ENCODE measurements around the gene TWIST1.

Gene TWIST1

GRCh38 chr7:19095353-19095860 is 22.0 kb downstream of the TWIST1 start:
- TF ChIP-seq, protein P1, sequence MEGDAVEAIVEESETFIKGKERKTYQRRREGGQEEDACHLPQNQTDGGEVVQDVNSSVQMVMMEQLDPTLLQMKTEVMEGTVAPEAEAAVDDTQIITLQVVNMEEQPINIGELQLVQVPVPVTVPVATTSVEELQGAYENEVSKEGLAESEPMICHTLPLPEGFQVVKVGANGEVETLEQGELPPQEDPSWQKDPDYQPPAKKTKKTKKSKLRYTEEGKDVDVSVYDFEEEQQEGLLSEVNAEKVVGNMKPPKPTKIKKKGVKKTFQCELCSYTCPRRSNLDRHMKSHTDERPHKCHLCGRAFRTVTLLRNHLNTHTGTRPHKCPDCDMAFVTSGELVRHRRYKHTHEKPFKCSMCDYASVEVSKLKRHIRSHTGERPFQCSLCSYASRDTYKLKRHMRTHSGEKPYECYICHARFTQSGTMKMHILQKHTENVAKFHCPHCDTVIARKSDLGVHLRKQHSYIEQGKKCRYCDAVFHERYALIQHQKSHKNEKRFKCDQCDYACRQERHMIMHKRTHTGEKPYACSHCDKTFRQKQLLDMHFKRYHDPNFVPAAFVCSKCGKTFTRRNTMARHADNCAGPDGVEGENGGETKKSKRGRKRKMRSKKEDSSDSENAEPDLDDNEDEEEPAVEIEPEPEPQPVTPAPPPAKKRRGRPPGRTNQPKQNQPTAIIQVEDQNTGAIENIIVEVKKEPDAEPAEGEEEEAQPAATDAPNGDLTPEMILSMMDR (IDR thresholded peaks at IDR 0.05; ENCODE audit: insufficient read depth, low read length, poor library complexity, severe bottlenecking) = no peak
- Histone ChIP-seq H3K79me2 (ENCODE audit: insufficient read depth, low read length) (no peaks in the 10 kb centered on the region), H3F3A (ENCODE audit: insufficient read depth) (no peaks in the 10 kb centered on the region), H3K36me3 (ENCODE audit: low read length) (no peaks in the 10 kb centered on the region), H4K20me1 (ENCODE audit: low read depth, low read length) (no peaks in the 10 kb centered on the region), H3K4me2 (ENCODE audit: low read depth, low read length, poor library complexity, severe bottlenecking) (no peak overlapping the region), H3K27me3 (ENCODE audit: low read length) (no peaks in the 10 kb centered on the region), H3K9me2 (replicated peaks; ENCODE audit: insufficient read depth, low read length) (no peaks in the 10 kb centered on the region), H3K9me3 (ENCODE audit: insufficient read depth, low read length) (no peaks in the 10 kb centered on the region), H3K27ac (ENCODE audit: low read depth, low read length) (no peak overlapping the region), H3K9ac (ENCODE audit: low read length) (no peak overlapping the region), H3K4me3 (ENCODE audit: insufficient read depth, low read length, poor library complexity, severe bottlenecking) (no peak overlapping the region), H2AFZ (ENCODE audit: low read depth, low read length, severe bottlenecking) (no peak overlapping the region)

DNA sequence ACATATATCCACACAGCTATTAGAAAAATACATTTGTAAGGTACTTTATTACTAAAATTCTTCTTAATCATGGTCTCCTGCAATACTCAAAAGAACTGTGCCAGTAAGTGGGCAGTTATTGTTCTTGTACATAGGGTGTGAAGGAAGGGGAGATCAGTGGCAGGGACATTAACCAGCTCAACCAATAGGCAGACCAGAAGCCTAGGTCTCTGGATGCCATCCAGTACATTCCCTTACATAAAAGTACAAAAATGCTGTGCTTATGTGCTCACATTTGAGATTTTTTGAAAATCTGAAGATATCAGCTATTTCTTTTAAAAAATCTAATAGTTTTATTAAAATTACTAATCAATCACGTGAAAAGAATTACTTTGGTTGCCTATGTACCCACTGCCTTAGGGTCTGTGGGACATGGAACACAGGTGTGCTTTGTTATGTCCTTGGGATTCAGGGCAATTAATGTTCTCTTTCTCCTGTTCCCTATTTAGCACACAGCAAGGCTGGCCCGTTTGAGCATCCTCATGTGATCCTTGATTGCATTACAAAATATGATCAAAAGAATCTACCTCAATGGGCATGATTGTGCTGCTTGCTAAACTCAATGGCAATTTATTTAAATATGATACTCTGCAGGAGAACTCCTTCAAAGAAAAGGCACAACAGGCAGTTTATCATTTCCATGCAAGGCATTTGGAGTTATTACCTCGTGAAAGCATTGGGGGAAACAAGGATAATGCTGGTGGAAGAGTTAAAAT is 22.7 kb downstream of the TWIST1 start:
- Histone ChIP-seq H3K9ac (ENCODE audit: low read length) (no peak overlapping the region), H3K4me3 (ENCODE audit: insufficient read depth, low read length, poor library complexity, severe bottlenecking) (no peak overlapping the region), H3K27me3 (ENCODE audit: low read length) (no peaks in the 10 kb centered on the region), H4K20me1 (ENCODE audit: low read depth, low read length) (no peaks in the 10 kb centered on the region), H3K79me2 (ENCODE audit: insufficient read depth, low read length) (no peaks in the 10 kb centered on the region), H3F3A (ENCODE audit: insufficient read depth) (no peaks in the 10 kb centered on the region), H3K36me3 (ENCODE audit: low read length) (no peaks in the 10 kb centered on the region), H3K27ac (ENCODE audit: low read depth, low read length) (no peak overlapping the region), H3K9me2 (replicated peaks; ENCODE audit: insufficient read depth, low read length) (no peaks in the 10 kb centered on the region), H3K4me2 (ENCODE audit: low read depth, low read length, poor library complexity, severe bottlenecking) (no peak overlapping the region), H2AFZ (ENCODE audit: low read depth, low read length, severe bottlenecking) (no peak overlapping the region), H3K9me3 (ENCODE audit: insufficient read depth, low read length) (no peaks in the 10 kb centered on the region)
- TF ChIP-seq, protein P1 (IDR thresholded peaks at IDR 0.05; ENCODE audit: insufficient read depth, low read length, poor library complexity, severe bottlenecking) = no peak
- TF ChIP-seq EZH2phosphoT487 (conservative IDR thresholded peaks at IDR 0.05; ENCODE audit: low read length) = no peak

- Histone ChIP-seq H3K4me2 (ENCODE audit: low read depth, low read length, poor library complexity, severe bottlenecking) (no peak overlapping the region), H3K9me3 (ENCODE audit: insufficient read depth, low read length) (no peaks in the 10 kb centered on the region), H4K20me1 (ENCODE audit: low read depth, low read length) (no peaks in the 10 kb centered on the region), H3K36me3 (ENCODE audit: low read length) (no peaks in the 10 kb centered on the region), H3F3A (ENCODE audit: insufficient read depth) (no peaks in the 10 kb centered on the region), H2AFZ (ENCODE audit: low read depth, low read length, severe bottlenecking) (no peak overlapping the region), H3K9me2 (replicated peaks; ENCODE audit: insufficient read depth, low read length) (no peaks in the 10 kb centered on the region), H3K79me2 (ENCODE audit: insufficient read depth, low read length) (no peaks in the 10 kb centered on the region), H3K27ac (ENCODE audit: low read depth, low read length) (no peak overlapping the region), H3K9ac (ENCODE audit: low read length) (no peak overlapping the region), H3K4me3 (ENCODE audit: insufficient read depth, low read length, poor library complexity, severe bottlenecking) (no peak overlapping the region), H3K27me3 (ENCODE audit: low read length) (no peaks in the 10 kb centered on the region)
- TF ChIP-seq EZH2phosphoT487 (conservative IDR thresholded peaks at IDR 0.05; ENCODE audit: low read length) = no peak
- TF ChIP-seq, protein P1 (IDR thresholded peaks at IDR 0.05; ENCODE audit: insufficient read depth, low read length, poor library complexity, severe bottlenecking) = no peak
Observed at GRCh38 chr7:19094138-19094537, 23.3 kb downstream of the TWIST1 start.
